H1 (cell line): ENCODE results near the gene KLHDC8A.

Experiments
- ASH2L ChIP-seq: fragments of 200-600, 300-600 bp; sonication (generic); IDR thresholded peaks from one replicate; pipeline ENCODE4 v1.7.1; 2017; ENCODE audit warnings: low read length
- BACH1 ChIP-seq: IDR thresholded peaks from 2 replicates; pipeline ENCODE4 v1.6.1; 2012; ENCODE audit warnings: low read length, improper control_type of control experiment
- CBX8 ChIP-seq: fragments of 300-800, 300-1000 bp; sonication (generic); IDR thresholded peaks from 2 replicates; pipeline ENCODE4 v1.7.1; 2016; ENCODE audit warnings: low read depth, low read length, borderline replicate concordance
- EZH2 ChIP-seq: fragments of 200-600 bp; sonication (generic); IDR thresholded peaks from 2 replicates; pipeline ENCODE4 v1.7.1; 2012; ENCODE audit warnings: low read depth, mild to moderate bottlenecking, moderate library complexity, low read length, inconsistent platforms; ENCODE audit not compliant: severe bottlenecking
- MAX ChIP-seq: IDR thresholded peaks from 2 replicates; pipeline ENCODE4 v1.6.1; 2012; ENCODE audit warnings: inconsistent platforms
- NRF1 ChIP-seq: IDR thresholded peaks from 2 replicates; pipeline ENCODE4 v1.6.1; 2011; ENCODE audit warnings: mild to moderate bottlenecking, low read depth, low read length, improper control_type of control experiment
- PHF8 ChIP-seq: fragments of 200-600 bp; sonication (generic); conservative IDR thresholded peaks from 2 replicates; pipeline ENCODE4 v1.7.1; 2012; ENCODE audit warnings: low read depth, mild to moderate bottlenecking, inconsistent platforms, low read length, moderate library complexity
- POLR2A ChIP-seq, 2 experiments: IDR thresholded peaks; 1 replicate in 1 of 2; 2 replicates in 1 of 2; pipeline ENCODE4 v1.6.1; 2011; ENCODE audit warnings: low read depth in 2 of 2, low read length in 2 of 2, mild to moderate bottlenecking in 2 of 2; ENCODE audit errors: control extremely low read depth in 1 of 2
- TAF1 ChIP-seq: IDR thresholded peaks from 2 replicates; pipeline ENCODE4 v1.6.1; 2011; ENCODE audit warnings: mild to moderate bottlenecking, low read depth, low read length
- TEAD4 ChIP-seq: IDR thresholded peaks from 2 replicates; pipeline ENCODE4 v1.6.1; 2012; ENCODE audit warnings: low read depth, low read length, inconsistent platforms, mixed read lengths
- ZNF274 ChIP-seq: IDR thresholded peaks from 2 replicates; pipeline ENCODE4 v1.7.0; 2012; ENCODE audit warnings: low read length, borderline replicate concordance; ENCODE audit errors: extremely low read depth
- TF ChIP-seq, protein P1 (sequence below), 3 experiments: IDR thresholded peaks; 1 replicate in 2 of 3; 2 replicates in 1 of 3; pipeline versions ENCODE4 v1.5.1 to v1.6.1; 2011; ENCODE audit warnings: low read length in 3 of 3, mild to moderate bottlenecking in 3 of 3, inconsistent platforms in 2 of 3, low read depth in 1 of 3, moderate library complexity in 1 of 3; ENCODE audit not compliant: insufficient read depth in 1 of 3; ENCODE audit errors: control extremely low read depth in 1 of 3

GRCh38 chr1:205339717-205340116 lies 17.0 kb downstream of the KLHDC8A start:
- TF ChIP-seq PHF8: no peak
- no peak for TF ChIP-seq EZH2
- no peak for TF ChIP-seq ASH2L
- TF ChIP-seq TAF1: no peak
- no peak for TF ChIP-seq POLR2A (IDR thresholded peaks at IDR 0.05; ENCODE audit: control extremely low read depth in 1 of 2, low read depth in 2 of 2, low read length in 2 of 2)
- no peak for TF ChIP-seq TEAD4
- TF ChIP-seq MAX: no peak
- TF ChIP-seq, protein P1, sequence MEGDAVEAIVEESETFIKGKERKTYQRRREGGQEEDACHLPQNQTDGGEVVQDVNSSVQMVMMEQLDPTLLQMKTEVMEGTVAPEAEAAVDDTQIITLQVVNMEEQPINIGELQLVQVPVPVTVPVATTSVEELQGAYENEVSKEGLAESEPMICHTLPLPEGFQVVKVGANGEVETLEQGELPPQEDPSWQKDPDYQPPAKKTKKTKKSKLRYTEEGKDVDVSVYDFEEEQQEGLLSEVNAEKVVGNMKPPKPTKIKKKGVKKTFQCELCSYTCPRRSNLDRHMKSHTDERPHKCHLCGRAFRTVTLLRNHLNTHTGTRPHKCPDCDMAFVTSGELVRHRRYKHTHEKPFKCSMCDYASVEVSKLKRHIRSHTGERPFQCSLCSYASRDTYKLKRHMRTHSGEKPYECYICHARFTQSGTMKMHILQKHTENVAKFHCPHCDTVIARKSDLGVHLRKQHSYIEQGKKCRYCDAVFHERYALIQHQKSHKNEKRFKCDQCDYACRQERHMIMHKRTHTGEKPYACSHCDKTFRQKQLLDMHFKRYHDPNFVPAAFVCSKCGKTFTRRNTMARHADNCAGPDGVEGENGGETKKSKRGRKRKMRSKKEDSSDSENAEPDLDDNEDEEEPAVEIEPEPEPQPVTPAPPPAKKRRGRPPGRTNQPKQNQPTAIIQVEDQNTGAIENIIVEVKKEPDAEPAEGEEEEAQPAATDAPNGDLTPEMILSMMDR (IDR thresholded peaks at IDR 0.05; ENCODE audit: control extremely low read depth in 1 of 3, insufficient read depth in 1 of 3, low read depth in 1 of 3, low read length in 3 of 3): no peak
- no peak for TF ChIP-seq BACH1
- TF ChIP-seq NRF1: no peak
- TF ChIP-seq ZNF274: no peak
- TF ChIP-seq CBX8: no peak
